ENCODE results near the gene MELK.

The MELK gene

DNA sequence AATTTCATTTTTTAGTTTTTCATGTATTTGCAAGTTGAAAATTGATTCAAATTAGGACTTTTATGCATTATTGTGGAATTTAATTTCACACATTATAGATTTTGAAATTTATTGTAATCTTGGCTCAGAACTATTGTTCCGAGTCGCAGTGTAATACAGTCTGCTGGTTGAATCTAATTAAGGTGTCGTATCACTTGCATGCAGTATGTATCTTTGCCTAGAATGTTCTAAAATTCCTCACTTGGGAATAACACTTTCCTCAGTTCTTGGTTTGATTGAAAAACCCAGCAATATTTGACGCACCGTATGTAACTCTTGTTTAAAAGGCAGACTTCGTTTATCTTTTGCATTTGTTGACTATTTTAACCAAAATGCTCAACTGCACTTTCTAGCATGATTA, 49.4 kb downstream of the MELK start:
- Histone ChIP-seq H3K36me3 (ENCODE audit: control insufficient read depth, insufficient read depth, low read length) (no peaks in the 10 kb centered on the region), H3K4me1 (ENCODE audit: control insufficient read depth, insufficient read depth, low read length) (no peaks in the 10 kb centered on the region), H3K9me3 (ENCODE audit: control insufficient read depth, low read length) (no peaks in the 10 kb centered on the region), H3K27ac (ENCODE audit: insufficient read depth, low read depth, low read length, poor library complexity, severe bottlenecking) (no peak overlapping the region), H3K27me3 (ENCODE audit: control insufficient read depth, insufficient read depth, low read length, poor library complexity, severe bottlenecking) (no peaks in the 10 kb centered on the region), H3K4me3 (ENCODE audit: insufficient read depth, low read depth, low read length) (no peak overlapping the region)
- WGBS, 2 experiments: 95 to 100% methylated on average over 5 to 6 of the region's 6 CpGs

DNA sequence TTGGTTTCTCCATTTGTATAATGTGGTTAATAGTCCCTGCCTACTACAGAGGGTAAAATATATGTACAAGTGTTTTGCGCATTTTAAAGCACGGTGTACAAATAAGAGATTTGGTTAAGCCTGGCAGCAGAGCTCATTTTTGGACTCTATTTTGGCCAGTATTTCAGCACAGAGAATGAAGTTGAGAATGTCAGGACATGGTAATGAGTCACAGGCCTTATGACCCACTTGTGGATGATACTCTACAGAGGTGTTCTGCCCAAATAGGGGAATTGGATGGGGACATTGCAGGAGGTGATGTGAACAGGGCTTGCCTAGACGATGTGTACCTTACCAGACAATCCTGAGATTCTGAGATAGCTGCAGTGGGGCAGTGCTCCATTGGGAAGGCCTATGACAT, 50.6 kb downstream of the MELK start:
- H3K9me3 ChIP-seq (ENCODE audit: control insufficient read depth, low read length): no peaks in the 10 kb centered on the region
- H3K4me3 ChIP-seq (ENCODE audit: insufficient read depth, low read depth, low read length): no peak overlapping the region
- H3K4me1 ChIP-seq (ENCODE audit: control insufficient read depth, insufficient read depth, low read length): no peaks in the 10 kb centered on the region
- no peak overlapping the region for H3K27ac ChIP-seq (ENCODE audit: insufficient read depth, low read depth, low read length, poor library complexity, severe bottlenecking)
- WGBS, 2 experiments: 96 to 98% methylated on average over 3 of the region's 3 CpGs
- H3K27me3 ChIP-seq (ENCODE audit: control insufficient read depth, insufficient read depth, low read length, poor library complexity, severe bottlenecking): no peaks in the 10 kb centered on the region
- no peaks in the 10 kb centered on the region for H3K36me3 ChIP-seq (ENCODE audit: control insufficient read depth, insufficient read depth, low read length)

DNA sequence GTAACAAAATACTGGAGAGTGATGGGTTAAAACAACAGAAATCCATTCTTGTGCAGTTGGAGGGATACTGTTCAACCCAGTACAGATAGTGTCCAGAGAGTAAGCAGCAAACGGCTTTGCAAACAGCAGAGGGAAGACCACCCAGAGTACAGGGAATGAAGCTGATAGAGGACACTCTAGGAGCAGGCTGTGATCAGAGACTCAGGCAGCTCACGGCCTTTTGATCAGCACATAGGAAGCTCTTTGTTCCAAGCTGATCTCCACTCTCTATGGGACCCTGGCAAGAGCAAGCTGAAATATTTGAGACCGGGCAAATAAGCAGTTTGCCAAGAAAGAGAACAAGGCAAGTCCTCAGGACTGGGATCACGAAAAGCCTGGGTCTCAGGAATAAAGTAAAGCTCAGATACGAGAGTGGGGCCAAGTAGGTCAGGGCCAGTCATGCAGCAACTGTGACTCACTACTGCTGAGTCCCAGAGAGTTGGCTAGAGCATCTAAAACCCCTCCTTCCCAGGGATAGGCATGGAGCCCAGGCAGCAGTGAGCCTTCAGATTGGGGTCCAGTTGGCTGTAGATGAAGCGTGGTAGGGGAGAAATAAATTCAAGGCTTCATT, 52.4 kb downstream of the MELK start:
- H3K9me3 ChIP-seq (ENCODE audit: control insufficient read depth, low read length): no peaks in the 10 kb centered on the region
- H3K27me3 ChIP-seq (ENCODE audit: control insufficient read depth, insufficient read depth, low read length, poor library complexity, severe bottlenecking): no peaks in the 10 kb centered on the region
- no peaks in the 10 kb centered on the region for H3K36me3 ChIP-seq (ENCODE audit: control insufficient read depth, insufficient read depth, low read length)
- no peak overlapping the region for H3K27ac ChIP-seq (ENCODE audit: insufficient read depth, low read depth, low read length, poor library complexity, severe bottlenecking)
- no peaks in the 10 kb centered on the region for H3K4me1 ChIP-seq (ENCODE audit: control insufficient read depth, insufficient read depth, low read length)
- WGBS, 2 experiments: 91 to 95% methylated on average over 6 of the region's 6 CpGs
- no peak overlapping the region for H3K4me3 ChIP-seq (ENCODE audit: insufficient read depth, low read depth, low read length)

DNA sequence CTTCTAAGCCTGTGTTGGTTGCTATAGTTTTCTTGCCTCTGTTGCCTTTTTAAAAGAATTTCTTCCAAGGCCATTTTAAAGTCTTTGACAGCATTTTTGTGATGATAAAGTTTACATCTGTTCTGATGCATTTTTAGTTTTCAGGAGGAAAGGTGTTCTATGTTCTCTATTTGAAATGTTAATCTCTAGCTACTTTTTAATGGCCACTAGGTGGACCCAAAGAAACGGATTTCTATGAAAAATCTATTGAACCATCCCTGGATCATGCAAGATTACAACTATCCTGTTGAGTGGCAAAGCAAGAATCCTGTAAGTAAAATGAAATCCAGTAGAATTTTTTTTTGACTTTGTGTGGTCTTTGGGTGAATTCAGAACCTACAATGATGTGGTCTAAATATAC, 60.2 kb downstream of the MELK start:
- H3K27ac ChIP-seq (ENCODE audit: insufficient read depth, low read depth, low read length, poor library complexity, severe bottlenecking): no peak overlapping the region
- H3K27me3 ChIP-seq (ENCODE audit: control insufficient read depth, insufficient read depth, low read length, poor library complexity, severe bottlenecking): no peaks in the 10 kb centered on the region
- 67 to 79% methylated on average over 1 of the region's 1 CpG for WGBS, 2 experiments
- peaks cover 13% of the 10 kb centered on the region for H3K36me3 ChIP-seq (ENCODE audit: control insufficient read depth, insufficient read depth, low read length)
- no peaks in the 10 kb centered on the region for H3K4me1 ChIP-seq (ENCODE audit: control insufficient read depth, insufficient read depth, low read length)
- no peaks in the 10 kb centered on the region for H3K9me3 ChIP-seq (ENCODE audit: control insufficient read depth, low read length)
- no peak overlapping the region for H3K4me3 ChIP-seq (ENCODE audit: insufficient read depth, low read depth, low read length)

DNA sequence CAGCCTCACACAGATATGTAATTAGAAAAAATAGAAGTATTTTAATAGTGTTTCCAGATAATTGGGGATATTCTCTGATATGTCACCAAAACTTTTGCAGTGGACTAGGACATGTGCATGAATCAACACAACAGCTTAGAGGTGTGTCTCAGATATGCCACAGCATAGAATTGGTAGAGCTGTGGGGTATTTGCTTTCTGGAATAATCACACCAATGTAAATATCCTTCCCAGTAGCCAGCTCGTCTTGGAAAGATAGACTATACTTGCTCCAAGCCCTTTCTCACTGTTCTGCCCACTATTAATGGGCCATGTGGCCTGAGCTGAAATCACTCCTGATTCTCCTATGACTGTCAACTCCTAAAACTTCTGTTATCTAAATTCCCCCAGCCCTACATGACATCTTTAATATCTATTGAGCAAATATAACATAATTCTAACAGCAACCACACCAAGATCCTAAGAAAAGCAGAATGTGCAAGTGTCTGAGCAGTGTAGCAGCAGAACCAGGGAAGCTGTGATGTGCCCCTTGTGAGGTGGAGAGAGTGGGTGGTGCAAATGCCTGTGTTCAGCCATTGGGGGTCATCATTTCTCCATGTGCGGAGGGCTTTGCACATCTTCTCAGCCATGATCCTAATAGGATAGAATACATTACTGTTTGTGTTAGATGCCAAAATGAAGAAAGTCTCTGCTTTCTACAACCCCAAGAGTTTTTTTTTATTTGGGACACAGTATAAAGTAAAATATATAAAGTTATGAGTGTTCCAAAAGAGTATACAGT, 65.0 kb downstream of the MELK start:
- H3K4me1 ChIP-seq (ENCODE audit: control insufficient read depth, insufficient read depth, low read length): no peaks in the 10 kb centered on the region
- H3K27ac ChIP-seq (ENCODE audit: insufficient read depth, low read depth, low read length, poor library complexity, severe bottlenecking): no peak overlapping the region
- H3K27me3 ChIP-seq (ENCODE audit: control insufficient read depth, insufficient read depth, low read length, poor library complexity, severe bottlenecking): no peaks in the 10 kb centered on the region
- peaks cover 9% of the 10 kb centered on the region for H3K36me3 ChIP-seq (ENCODE audit: control insufficient read depth, insufficient read depth, low read length)
- H3K9me3 ChIP-seq (ENCODE audit: control insufficient read depth, low read length): no peaks in the 10 kb centered on the region
- WGBS, 2 experiments: 81 to 98% methylated on average over 2 of the region's 2 CpGs
- no peak overlapping the region for H3K4me3 ChIP-seq (ENCODE audit: insufficient read depth, low read depth, low read length)

DNA sequence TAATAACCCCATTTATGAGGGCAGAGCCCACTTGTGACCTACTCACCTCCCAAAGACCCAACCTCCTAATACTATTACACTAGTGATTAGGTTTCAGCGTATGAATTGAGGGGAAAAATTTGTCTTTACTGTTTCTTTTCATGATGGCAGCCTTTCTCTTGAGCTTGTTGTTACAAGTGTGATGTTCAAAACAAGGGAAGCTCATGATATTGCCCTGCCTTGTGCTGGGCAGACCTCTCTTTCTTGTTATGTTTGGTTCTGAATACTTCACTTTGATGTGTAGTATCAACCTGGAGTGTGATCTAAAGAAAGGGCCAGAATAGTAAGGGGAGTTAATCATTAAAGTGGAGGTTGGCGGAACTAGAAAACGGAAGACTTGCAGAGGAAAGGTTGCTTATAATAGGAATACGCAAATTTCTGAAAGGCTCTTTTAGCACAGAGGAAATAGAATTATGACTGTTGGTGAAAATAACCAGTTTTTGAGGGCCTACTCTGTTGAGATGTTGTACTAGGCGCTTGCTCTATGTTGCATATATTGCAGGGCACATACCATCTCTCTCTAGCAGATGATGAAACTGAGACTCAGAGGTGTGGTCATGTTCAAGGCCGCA, 68.2 kb downstream of the MELK start:
- H3K27ac ChIP-seq (ENCODE audit: insufficient read depth, low read depth, low read length, poor library complexity, severe bottlenecking): no peak overlapping the region
- H3K4me3 ChIP-seq (ENCODE audit: insufficient read depth, low read depth, low read length): no peak overlapping the region
- 95 to 96% methylated on average over 6 of the region's 6 CpGs for WGBS, 2 experiments
- H3K9me3 ChIP-seq (ENCODE audit: control insufficient read depth, low read length): no peaks in the 10 kb centered on the region
- H3K27me3 ChIP-seq (ENCODE audit: control insufficient read depth, insufficient read depth, low read length, poor library complexity, severe bottlenecking): no peaks in the 10 kb centered on the region
- peaks cover 9% of the 10 kb centered on the region for H3K36me3 ChIP-seq (ENCODE audit: control insufficient read depth, insufficient read depth, low read length)
- H3K4me1 ChIP-seq (ENCODE audit: control insufficient read depth, insufficient read depth, low read length): no peaks in the 10 kb centered on the region

DNA sequence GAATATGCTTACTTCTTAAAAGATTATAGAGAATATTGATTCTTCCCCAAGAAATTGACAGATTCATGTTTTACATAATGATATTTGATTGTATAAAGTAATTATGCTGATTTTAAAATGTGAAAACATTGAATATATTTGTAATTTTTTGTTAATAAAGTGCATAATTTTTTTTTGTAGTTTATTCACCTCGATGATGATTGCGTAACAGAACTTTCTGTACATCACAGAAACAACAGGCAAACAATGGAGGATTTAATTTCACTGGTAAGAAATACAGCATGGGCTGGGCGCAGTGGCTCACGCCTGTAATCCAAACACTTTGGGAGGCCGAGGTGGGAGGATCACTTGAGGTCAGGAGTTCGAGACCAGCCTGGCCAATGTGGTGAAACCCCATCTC, 70.1 kb downstream of the MELK start:
- Histone ChIP-seq H3K9me3 (ENCODE audit: control insufficient read depth, low read length) (no peaks in the 10 kb centered on the region), H3K27ac (ENCODE audit: insufficient read depth, low read depth, low read length, poor library complexity, severe bottlenecking) (no peak overlapping the region), H3K36me3 (ENCODE audit: control insufficient read depth, insufficient read depth, low read length) (peaks cover 14% of the 10 kb centered on the region), H3K27me3 (ENCODE audit: control insufficient read depth, insufficient read depth, low read length, poor library complexity, severe bottlenecking) (no peaks in the 10 kb centered on the region), H3K4me1 (ENCODE audit: control insufficient read depth, insufficient read depth, low read length) (no peaks in the 10 kb centered on the region), H3K4me3 (ENCODE audit: insufficient read depth, low read depth, low read length) (no peak overlapping the region)
- 95 to 96% methylated on average over 6 of the region's 6 CpGs for WGBS, 2 experiments

DNA sequence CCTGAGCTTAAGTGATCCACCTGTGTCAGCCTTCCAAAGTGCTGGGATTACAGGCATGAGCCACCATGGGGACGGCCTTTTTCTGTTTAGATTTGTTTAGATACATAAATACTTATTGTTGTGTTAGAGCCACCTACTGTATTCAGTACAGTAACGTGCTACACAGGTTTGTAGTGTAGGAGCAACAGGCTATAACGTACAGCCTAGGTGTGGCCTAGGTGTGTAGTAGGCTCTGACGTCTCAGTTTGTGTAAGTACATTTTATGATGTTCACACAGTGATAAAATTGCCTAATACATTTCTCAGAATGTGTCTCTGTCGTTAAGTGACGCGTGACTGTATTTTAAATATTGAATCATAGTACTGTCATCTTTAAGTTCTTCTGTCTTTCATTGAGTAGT, 84.1 kb downstream of the MELK start:
- Histone ChIP-seq H3K36me3 (ENCODE audit: control insufficient read depth, insufficient read depth, low read length) (peaks cover 22% of the 10 kb centered on the region), H3K4me1 (ENCODE audit: control insufficient read depth, insufficient read depth, low read length) (no peaks in the 10 kb centered on the region), H3K4me3 (ENCODE audit: insufficient read depth, low read depth, low read length) (no peak overlapping the region), H3K9me3 (ENCODE audit: control insufficient read depth, low read length) (no peaks in the 10 kb centered on the region), H3K27ac (ENCODE audit: insufficient read depth, low read depth, low read length, poor library complexity, severe bottlenecking) (no peak overlapping the region), H3K27me3 (ENCODE audit: control insufficient read depth, insufficient read depth, low read length, poor library complexity, severe bottlenecking) (no peaks in the 10 kb centered on the region)
- WGBS, 2 experiments: 94 to 96% methylated on average over 7 of the region's 7 CpGs

DNA sequence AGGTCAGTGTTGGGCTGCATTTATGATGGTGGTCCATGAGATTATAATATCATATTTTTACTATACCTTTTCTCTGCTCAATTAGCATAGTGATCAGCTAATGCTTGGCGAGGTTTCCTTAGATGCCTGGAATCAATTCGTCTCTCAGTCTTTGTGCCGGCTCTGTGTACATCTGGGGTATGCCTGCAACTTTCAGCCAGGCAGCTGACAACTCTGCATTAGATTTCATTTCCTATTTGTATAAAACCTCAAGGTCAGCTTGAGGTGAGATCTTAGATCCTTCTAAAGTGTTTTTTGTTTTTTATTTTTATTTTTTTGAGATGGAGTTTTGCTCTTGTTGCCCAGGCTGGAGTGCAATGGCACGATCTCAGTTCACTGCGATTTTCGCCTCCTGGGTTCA, 86.8 kb downstream of the MELK start:
- H3K4me3 ChIP-seq (ENCODE audit: insufficient read depth, low read depth, low read length): no peak overlapping the region
- H3K9me3 ChIP-seq (ENCODE audit: control insufficient read depth, low read length): no peaks in the 10 kb centered on the region
- no peaks in the 10 kb centered on the region for H3K27me3 ChIP-seq (ENCODE audit: control insufficient read depth, insufficient read depth, low read length, poor library complexity, severe bottlenecking)
- no peaks in the 10 kb centered on the region for H3K4me1 ChIP-seq (ENCODE audit: control insufficient read depth, insufficient read depth, low read length)
- no peak overlapping the region for H3K27ac ChIP-seq (ENCODE audit: insufficient read depth, low read depth, low read length, poor library complexity, severe bottlenecking)
- peaks cover 20% of the 10 kb centered on the region for H3K36me3 ChIP-seq (ENCODE audit: control insufficient read depth, insufficient read depth, low read length)
- WGBS, 2 experiments: 95 to 96% methylated on average over 6 of the region's 6 CpGs

DNA sequence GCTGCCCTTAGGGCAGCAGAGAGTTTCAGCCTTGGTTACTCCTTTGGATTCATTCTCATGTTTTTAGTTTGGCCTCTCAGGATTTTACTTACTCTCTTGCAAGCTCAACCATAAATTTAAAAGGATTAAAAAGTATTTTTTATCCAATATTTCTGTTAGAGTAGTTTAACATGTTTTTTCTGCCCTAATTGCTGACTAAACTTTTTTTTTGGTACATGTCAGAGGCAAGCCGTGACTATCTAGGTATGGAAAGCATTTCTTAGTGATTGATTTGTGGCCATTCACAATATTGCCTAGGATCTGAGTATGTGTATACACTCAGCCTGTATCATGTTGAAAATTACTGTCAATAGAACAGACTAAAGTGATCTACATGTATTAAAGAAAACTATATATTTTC, 92.1 kb downstream of the MELK start:
- Histone ChIP-seq H3K36me3 (ENCODE audit: control insufficient read depth, insufficient read depth, low read length) (peaks cover 32% of the 10 kb centered on the region), H3K4me3 (ENCODE audit: insufficient read depth, low read depth, low read length) (no peak overlapping the region), H3K27me3 (ENCODE audit: control insufficient read depth, insufficient read depth, low read length, poor library complexity, severe bottlenecking) (no peaks in the 10 kb centered on the region), H3K9me3 (ENCODE audit: control insufficient read depth, low read length) (no peaks in the 10 kb centered on the region), H3K4me1 (ENCODE audit: control insufficient read depth, insufficient read depth, low read length) (no peaks in the 10 kb centered on the region), H3K27ac (ENCODE audit: insufficient read depth, low read depth, low read length, poor library complexity, severe bottlenecking) (no peak overlapping the region)
- 100% methylated on average over 1 of the region's 1 CpG for WGBS, 2 experiments
